Measurements from ENCODE around the gene A4GALT.

A4GALT gene

DNA sequence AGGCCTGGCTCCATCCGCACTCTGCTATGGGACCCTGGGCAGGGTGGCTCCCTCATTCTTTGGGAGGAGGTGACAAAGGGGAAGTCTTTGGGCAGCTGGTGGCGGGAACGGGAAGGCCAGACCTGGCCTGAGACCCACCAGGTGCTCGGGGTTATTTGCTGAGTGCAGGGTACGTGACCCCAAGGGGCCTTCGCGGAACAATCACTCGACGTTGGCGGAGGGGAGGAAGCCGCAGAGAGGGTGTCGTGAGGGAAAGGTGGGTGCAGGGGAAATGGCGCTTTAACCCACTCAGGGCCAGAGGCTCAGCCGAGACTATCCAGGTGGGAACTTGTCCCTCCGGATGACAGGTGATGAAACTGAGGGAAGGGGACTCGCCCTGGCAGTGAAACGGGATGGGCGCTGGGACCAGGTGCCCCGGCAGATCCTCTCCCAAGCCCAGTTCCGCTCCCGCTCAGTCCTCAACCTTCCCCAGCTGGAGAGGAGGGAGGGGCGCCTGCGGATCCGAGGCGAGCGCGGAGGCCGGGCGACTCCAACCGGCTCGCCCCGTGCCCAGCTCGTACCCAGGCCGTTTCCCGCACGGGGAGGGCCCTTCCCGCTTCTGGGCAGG, 911 bp downstream of the A4GALT start:
- H3K27me3 Mint-ChIP-seq = peaks cover 78% of the 10 kb centered on the region
- peak overlapping the region; percentile 46 for H3K4me3 Mint-ChIP-seq
- H3K27ac Mint-ChIP-seq = no peak overlapping the region
- H3K4me1 Mint-ChIP-seq (ENCODE audit: low read depth) = peaks cover 20% of the 10 kb centered on the region
- no peak for DNase-seq
- no peaks in the 10 kb centered on the region for H3K9me3 Mint-ChIP-seq
- H3K36me3 Mint-ChIP-seq (ENCODE audit: low read depth) = no peaks in the 10 kb centered on the region

DNA sequence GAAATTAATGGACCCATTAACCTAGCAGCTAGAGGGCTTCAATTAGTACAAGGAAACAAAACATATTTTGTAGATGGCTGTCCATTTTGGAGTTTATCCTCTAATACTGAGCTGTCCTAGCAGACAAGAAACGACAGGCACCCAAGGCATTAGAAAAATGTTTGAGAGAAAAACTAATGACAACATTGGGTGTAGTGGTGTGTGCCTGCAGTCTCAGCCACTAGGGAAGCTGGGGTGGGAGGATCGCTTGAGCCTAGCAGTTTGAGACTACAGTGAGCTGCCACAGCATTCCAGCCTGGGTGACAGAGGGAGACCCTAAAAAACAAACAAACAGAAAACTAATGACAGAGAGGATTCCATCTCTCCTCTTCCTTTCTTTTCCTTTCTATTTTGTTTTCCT, 1.5 kb downstream of the A4GALT start:
- Mint-ChIP-seq H3K27me3 (peaks cover 81% of the 10 kb centered on the region), H3K4me1 (ENCODE audit: low read depth) (peaks cover 20% of the 10 kb centered on the region), H3K4me3 (peak overlapping the region; percentile 46), H3K9me3 (no peaks in the 10 kb centered on the region), H3K36me3 (ENCODE audit: low read depth) (no peaks in the 10 kb centered on the region), H3K27ac (no peak overlapping the region)
- no peak for DNase-seq

DNA sequence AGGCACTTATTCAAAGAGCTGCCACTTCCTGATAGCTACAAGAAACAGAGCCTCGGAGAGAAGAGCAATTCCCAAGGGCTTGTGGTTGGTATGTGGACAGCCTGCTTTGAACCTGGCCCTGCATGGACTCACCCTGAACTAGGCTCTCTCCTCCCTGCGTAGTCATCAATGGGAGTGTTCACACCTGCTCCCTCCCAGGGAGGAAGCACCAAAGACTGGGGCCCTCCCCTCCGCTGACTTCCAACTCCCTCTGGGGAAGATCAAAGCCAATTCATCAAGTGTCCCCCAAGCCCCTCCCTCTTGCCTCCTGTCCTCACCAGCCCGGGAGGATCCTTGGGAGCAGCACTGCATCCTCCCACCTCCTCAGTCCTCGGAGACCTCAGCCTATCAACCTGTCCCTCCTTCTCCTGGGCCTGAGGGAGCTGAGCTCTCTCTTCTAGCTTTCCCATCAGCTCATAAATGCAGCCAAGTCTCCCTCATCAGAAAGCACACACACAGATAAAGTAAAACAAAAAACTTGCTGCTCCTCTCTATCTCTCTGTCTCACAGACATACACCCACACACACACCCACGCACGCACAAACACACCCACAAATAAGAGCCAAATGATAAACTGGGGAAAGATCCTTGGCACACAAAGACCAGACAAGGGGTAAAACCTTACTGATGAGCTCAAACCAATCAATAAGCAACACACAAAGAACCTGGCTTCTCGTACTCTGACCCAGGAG, 3.3 kb downstream of the A4GALT start:
- H3K27me3 Mint-ChIP-seq = peaks cover 74% of the 10 kb centered on the region
- no peaks in the 10 kb centered on the region for H3K9me3 Mint-ChIP-seq
- no peaks in the 10 kb centered on the region for H3K36me3 Mint-ChIP-seq (ENCODE audit: low read depth)
- H3K4me3 Mint-ChIP-seq = no peak overlapping the region
- peaks cover 19% of the 10 kb centered on the region for H3K4me1 Mint-ChIP-seq (ENCODE audit: low read depth)
- DNase-seq = no peak
- no peak overlapping the region for H3K27ac Mint-ChIP-seq

DNA sequence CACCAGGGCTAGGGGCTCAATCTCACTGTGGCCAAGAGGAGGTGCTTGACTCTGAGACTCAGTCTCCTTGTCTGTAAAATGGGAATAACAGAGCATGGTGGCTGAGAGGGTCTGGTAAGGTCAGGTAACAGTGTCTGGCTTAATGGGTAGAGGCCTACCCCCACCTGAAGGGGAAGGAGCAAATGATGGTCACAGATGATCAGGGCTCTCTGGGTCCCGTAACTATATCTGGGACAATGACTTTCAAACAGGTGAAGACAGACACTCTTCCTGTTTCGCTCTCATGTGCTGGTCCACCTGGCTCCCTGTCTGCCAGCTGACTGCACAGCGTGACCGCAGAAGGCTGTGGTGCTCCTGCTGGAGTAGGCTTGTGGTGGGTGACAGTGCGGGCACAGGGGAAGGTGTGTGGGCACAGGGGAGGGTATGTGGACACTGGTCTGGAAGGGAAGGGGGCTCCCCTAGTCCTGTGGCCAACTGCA, 4.0 kb downstream of the A4GALT start:
- H3K27ac Mint-ChIP-seq = no peak overlapping the region
- no peak for DNase-seq

DNA sequence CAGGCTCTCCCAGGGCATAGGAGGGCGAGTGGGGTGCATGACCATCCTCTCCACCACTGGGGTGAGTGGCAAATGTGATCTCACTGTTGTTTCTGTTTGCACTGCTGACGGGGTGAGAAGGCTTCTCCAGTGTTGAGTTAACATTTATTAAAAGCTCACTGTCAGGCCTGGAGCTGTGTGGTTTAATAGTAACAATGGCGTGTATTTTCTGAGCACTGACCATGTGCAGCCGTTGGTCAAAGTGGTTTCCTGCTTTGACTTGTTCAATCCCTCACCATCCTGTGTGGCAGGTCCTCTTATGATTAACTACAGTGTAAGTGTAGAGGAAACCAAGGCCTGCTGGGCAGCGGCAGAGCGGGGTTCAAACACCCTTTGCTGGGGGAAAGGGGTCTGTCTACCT, 4.4 kb downstream of the A4GALT start:
- no peaks in the 10 kb centered on the region for H3K9me3 Mint-ChIP-seq
- H3K27me3 Mint-ChIP-seq = peaks cover 74% of the 10 kb centered on the region
- peaks cover 12% of the 10 kb centered on the region for H3K4me1 Mint-ChIP-seq (ENCODE audit: low read depth)
- H3K4me3 Mint-ChIP-seq = no peak overlapping the region
- no peak for DNase-seq
- no peaks in the 10 kb centered on the region for H3K36me3 Mint-ChIP-seq (ENCODE audit: low read depth)
- H3K27ac Mint-ChIP-seq = no peak overlapping the region

More for the DNA sequence above, 4.0 kb downstream of the A4GALT start:
- Mint-ChIP-seq H3K4me1 (ENCODE audit: low read depth) (peaks cover 17% of the 10 kb centered on the region), H3K36me3 (ENCODE audit: low read depth) (no peaks in the 10 kb centered on the region), H3K27me3 (peaks cover 74% of the 10 kb centered on the region), H3K4me3 (no peak overlapping the region), H3K9me3 (no peaks in the 10 kb centered on the region)

DNA sequence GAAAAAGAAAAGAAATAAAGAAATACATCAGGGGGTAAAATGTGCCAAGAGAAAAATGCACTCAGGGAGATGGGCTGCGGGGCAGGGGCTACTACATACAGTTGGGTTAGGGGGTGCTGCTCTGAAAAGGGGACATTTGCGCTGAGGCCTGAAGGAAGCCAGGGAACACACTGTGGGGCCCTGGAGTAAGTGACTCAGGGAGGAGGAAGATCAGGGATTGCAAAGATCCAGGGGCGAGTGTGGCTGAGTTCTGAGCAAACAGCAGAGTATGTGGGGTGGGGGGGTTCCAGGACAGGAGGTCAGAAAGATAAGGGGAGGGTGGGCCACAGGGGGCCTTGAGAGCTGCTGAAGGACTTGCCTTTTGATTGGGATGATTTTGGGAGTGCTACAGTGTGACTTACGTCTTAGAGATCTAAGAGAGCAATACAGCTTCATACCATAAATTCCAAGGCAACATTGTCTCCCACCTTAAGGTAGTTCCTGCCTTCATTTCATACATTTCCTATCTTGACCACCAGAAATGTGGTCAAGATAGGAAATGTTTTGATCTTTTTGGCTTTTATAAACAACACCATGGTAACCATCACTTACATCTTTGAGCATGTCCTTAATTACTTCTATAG, 5.8 kb downstream of the A4GALT start:
- Mint-ChIP-seq H3K27me3 (peaks cover 74% of the 10 kb centered on the region), H3K4me3 (no peak overlapping the region), H3K36me3 (ENCODE audit: low read depth) (no peaks in the 10 kb centered on the region), H3K9me3 (peaks cover under 1% of the 10 kb centered on the region), H3K4me1 (ENCODE audit: low read depth) (peaks cover 9% of the 10 kb centered on the region), H3K27ac (no peak overlapping the region)
- DNase-seq = no peak

DNA sequence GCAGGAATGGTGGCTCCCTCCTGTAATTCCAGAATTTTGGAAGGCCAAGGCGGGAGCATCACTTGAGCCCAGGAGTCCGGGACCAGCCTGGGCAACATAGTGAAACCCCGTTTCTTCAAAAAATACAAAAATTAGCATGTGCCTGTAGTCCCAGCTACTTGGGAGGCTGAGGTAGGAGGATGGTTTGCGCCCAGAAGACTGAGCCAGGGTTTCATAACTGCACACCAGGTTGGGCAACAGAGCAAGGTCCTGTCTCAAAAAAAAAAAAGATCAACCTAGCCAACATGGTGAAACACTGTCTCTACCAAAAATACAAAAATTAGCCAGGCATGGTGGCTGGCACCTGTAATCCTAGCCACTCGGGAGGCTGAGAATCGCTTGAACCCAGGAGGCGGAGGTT, 6.4 kb downstream of the A4GALT start:
- H3K4me1 Mint-ChIP-seq (ENCODE audit: low read depth) = peaks cover 3% of the 10 kb centered on the region
- H3K4me3 Mint-ChIP-seq = no peak overlapping the region
- H3K27me3 Mint-ChIP-seq = peaks cover 71% of the 10 kb centered on the region
- H3K9me3 Mint-ChIP-seq = peaks cover 3% of the 10 kb centered on the region
- no peaks in the 10 kb centered on the region for H3K36me3 Mint-ChIP-seq (ENCODE audit: low read depth)
- no peak for DNase-seq
- H3K27ac Mint-ChIP-seq = no peak overlapping the region

DNA sequence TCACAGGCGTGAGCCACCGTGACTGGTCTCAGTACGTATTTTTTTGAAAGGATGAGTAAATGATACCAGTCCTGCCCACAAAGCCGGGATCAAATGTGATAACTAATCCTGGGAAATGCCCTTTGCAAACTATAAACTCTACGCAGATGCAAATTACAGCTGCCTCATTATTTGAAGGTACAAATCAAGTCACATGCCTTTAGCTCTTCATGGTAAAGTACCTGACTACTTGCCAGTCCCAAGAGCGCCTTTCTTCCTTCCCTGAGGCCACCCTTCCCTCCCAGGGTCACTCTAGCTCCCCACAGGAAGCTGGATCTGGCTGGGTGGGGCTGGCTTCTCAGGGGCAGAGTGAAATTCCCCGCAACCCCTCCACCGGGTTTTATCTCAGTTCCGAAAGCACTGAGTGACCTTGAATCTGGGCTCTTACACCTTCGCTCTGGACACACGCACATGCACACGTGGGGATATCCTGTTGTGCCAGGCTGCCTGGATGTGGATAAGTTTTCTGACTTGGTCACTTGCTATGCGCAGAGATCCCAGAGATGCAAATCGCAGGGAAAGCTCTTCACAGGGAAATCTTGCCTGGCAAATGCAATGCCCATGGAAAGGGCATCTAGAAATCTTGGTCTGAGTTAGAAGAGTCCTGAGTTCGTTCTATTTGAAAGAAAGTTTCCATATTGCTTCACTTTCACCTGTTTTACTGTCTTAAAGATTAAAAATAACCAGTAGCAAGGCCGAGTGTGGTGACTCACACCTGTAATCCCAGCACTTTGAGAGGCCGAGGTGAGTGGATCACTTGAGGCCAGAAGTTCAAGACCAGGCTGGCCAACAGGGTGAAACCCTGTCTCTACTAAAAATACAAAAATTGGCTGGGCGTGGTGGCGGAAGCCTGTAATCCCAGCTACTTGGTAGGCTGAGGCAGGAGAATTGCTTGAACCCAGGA, 8.5 kb downstream of the A4GALT start:
- DNase-seq = no peak
- H3K27ac Mint-ChIP-seq = no peak overlapping the region
- no peak overlapping the region for H3K4me3 Mint-ChIP-seq
- H3K4me1 Mint-ChIP-seq (ENCODE audit: low read depth) = no peaks in the 10 kb centered on the region
- H3K36me3 Mint-ChIP-seq (ENCODE audit: low read depth) = no peaks in the 10 kb centered on the region
- peaks cover 3% of the 10 kb centered on the region for H3K9me3 Mint-ChIP-seq
- H3K27me3 Mint-ChIP-seq = peaks cover 54% of the 10 kb centered on the region

DNA sequence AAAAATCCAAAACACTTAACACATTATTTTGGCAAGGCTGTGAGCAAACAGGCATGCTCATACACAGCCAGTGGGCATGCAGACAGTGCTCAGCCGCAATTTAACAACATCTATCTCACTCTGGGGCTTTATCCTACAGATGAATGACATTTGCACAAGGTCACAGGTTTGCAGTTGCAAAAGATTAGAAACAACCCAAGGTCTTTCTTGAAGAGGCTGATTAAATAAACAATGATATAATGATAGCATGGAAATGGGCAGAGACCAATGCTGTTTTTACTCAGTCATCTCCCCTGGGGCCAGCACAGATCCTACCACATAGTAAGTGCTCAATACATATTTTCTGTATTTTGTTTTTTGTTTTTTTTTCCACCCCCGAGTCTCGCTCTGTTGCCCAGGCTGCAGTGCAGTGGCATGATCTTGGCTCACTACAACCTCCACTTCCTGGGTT, 9.4 kb downstream of the A4GALT start:
- Mint-ChIP-seq H3K27ac (no peak overlapping the region), H3K4me3 (no peak overlapping the region), H3K4me1 (ENCODE audit: low read depth) (no peaks in the 10 kb centered on the region), H3K27me3 (peaks cover 46% of the 10 kb centered on the region), H3K36me3 (ENCODE audit: low read depth) (no peaks in the 10 kb centered on the region), H3K9me3 (peaks cover 3% of the 10 kb centered on the region)
- DNase-seq = no peak

DNA sequence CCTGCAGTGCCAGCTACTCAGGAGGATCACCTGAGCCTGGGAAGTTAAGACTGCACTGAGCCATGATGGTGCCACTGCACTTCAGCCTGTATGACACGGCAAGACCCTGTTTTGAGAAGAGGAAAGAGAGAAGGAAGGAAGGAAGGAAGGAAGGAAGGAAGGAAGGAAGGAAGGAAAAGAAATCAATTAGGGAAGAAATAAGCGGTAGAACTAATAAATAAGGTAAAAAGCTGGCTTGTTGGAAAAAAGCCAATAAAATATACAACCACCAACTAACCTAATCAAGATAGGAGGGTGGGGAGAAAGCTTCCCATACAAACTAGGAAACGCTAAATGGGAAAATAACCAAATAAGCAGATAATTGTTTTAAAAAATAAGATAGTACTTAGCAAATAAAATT, 12.3 kb downstream of the A4GALT start:
- DNase-seq = no peak
- Mint-ChIP-seq H3K4me3 (no peak overlapping the region), H3K4me1 (ENCODE audit: low read depth) (no peaks in the 10 kb centered on the region), H3K27ac (no peak overlapping the region), H3K36me3 (ENCODE audit: low read depth) (no peaks in the 10 kb centered on the region), H3K9me3 (peaks cover 3% of the 10 kb centered on the region), H3K27me3 (peaks cover 32% of the 10 kb centered on the region)

DNA sequence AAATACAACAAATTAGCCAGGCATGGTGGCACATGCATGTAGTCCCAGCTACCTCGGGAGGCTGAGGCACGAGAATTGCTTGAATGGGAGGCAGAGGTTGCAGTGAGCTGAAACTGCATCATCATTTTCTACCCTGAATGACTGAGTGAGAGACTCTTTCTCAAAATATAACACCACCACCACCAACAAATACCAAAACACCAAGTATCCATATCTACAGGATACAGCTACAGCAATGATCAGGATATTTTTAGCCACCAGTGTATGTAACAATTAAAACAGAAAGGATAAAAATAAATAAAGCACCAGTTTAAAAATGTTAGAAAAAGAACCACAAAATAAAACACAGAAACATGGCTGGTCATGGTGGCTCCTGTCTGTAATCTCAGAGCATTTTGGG, 13.2 kb downstream of the A4GALT start:
- Mint-ChIP-seq H3K36me3 (ENCODE audit: low read depth) (no peaks in the 10 kb centered on the region), H3K4me1 (ENCODE audit: low read depth) (no peaks in the 10 kb centered on the region), H3K27ac (no peak overlapping the region), H3K4me3 (no peak overlapping the region), H3K27me3 (peaks cover 25% of the 10 kb centered on the region), H3K9me3 (peaks cover 3% of the 10 kb centered on the region)
- no peak for DNase-seq

DNA sequence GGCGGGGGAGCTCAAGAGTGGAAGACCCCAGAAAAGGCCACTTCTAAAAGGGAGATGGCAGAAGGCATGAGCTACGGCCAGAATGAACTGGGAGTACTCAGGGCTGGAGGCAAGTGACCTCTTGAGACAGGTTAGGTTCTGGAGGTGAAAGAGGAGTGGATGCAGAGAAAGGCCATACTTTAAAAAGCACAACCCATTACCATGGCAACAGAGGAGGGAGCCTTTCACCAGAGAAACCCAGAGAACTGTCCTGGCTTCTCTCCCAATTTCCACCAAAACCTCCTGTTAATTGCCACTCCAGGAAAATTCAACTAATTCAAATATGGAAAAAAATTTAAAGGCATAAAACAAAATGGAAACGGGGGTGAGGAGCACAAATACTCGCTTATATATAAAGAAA, 15.8 kb downstream of the A4GALT start:
- Mint-ChIP-seq H3K36me3 (ENCODE audit: low read depth) (no peaks in the 10 kb centered on the region), H3K27me3 (peaks cover 11% of the 10 kb centered on the region), H3K4me1 (ENCODE audit: low read depth) (no peaks in the 10 kb centered on the region), H3K27ac (no peak overlapping the region), H3K4me3 (no peak overlapping the region), H3K9me3 (peaks cover 2% of the 10 kb centered on the region)
- DNase-seq = no peak

DNA sequence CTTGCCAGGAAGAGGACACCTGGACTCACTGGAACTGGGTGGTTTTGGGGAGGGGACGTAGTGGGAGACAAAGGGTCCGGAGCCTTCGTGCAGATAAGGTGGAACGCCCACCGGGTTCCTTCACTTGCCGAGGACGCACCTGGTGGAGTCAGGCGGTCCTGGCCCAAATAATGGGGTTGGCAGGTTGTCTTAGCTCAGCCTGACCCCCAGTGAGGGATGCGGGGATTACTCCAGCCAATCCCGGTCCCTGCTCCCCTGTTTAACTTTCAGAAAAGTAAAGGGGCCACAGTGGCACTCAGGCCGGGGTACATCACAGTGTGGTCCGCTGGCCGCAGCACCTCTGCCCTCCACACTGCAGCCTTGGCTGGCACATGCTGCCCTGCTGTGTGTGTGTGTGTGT, 18.0 kb downstream of the A4GALT start:
- no peak overlapping the region for H3K4me3 Mint-ChIP-seq
- H3K27ac Mint-ChIP-seq = no peak overlapping the region
- H3K9me3 Mint-ChIP-seq = no peaks in the 10 kb centered on the region

DNA sequence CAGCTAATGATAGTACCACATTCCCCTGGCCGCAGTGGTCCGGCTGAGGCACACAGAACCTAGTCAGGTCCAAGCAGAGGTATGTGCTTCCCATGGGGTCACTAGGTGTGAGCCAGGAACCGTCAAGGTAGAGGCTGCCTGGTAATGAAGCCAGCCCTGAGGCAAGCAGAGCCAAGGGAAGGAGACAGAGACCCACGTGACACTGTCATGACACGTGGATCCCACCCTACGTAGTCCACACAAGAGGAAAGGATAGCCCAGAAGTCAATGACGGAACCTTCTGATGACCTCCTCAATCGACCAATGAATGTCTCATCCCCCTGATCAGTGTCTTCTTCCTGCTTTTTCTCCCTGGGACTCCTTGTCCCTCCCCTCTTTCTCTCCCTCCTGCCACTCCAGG, 19.0 kb downstream of the A4GALT start:
- Mint-ChIP-seq H3K4me1 (ENCODE audit: low read depth) (no peaks in the 10 kb centered on the region), H3K4me3 (no peak overlapping the region), H3K27ac (no peak overlapping the region), H3K9me3 (no peaks in the 10 kb centered on the region), H3K27me3 (peaks cover 5% of the 10 kb centered on the region), H3K36me3 (ENCODE audit: low read depth) (no peaks in the 10 kb centered on the region)
- no peak for DNase-seq

More for the DNA sequence above, 18.0 kb downstream of the A4GALT start:
- DNase-seq = no peak
- Mint-ChIP-seq H3K4me1 (ENCODE audit: low read depth) (no peaks in the 10 kb centered on the region), H3K27me3 (peaks cover 8% of the 10 kb centered on the region), H3K36me3 (ENCODE audit: low read depth) (no peaks in the 10 kb centered on the region)

All from activated T-cell treated with anti-CD3 and anti-CD28 coated beads, Interleukin-2, amount 50 U/mL, for 24 hours (primary cell).